Measurements from ENCODE around the gene ART1. TPM values are rescaled to one million over a fixed set of nuclear protein-coding genes. Genes with fewer than 3 reads are reported as not detected.

ART1 gene
- total RNA-seq, 1 experiment from 2014 or later: not detected

GRCh38 chr11:3674189-3674588 lies 29.3 kb downstream of the ART1 start (continued):
- TF ChIP-seq, protein P1, sequence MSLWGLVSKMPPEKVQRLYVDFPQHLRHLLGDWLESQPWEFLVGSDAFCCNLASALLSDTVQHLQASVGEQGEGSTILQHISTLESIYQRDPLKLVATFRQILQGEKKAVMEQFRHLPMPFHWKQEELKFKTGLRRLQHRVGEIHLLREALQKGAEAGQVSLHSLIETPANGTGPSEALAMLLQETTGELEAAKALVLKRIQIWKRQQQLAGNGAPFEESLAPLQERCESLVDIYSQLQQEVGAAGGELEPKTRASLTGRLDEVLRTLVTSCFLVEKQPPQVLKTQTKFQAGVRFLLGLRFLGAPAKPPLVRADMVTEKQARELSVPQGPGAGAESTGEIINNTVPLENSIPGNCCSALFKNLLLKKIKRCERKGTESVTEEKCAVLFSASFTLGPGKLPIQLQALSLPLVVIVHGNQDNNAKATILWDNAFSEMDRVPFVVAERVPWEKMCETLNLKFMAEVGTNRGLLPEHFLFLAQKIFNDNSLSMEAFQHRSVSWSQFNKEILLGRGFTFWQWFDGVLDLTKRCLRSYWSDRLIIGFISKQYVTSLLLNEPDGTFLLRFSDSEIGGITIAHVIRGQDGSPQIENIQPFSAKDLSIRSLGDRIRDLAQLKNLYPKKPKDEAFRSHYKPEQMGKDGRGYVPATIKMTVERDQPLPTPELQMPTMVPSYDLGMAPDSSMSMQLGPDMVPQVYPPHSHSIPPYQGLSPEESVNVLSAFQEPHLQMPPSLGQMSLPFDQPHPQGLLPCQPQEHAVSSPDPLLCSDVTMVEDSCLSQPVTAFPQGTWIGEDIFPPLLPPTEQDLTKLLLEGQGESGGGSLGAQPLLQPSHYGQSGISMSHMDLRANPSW (CRISPR knock-in tag; conservative IDR thresholded peaks at IDR 0.05; ENCODE audit: low read depth): no peak
- TF ChIP-seq FOXP1 (CRISPR knock-in tag; IDR thresholded peaks at IDR 0.05; ENCODE audit: borderline replicate concordance) (no peak), ZNF121 (CRISPR knock-in tag; IDR thresholded peaks at IDR 0.05) (no peak), ZNF232 (CRISPR knock-in tag; IDR thresholded peaks at IDR 0.05) (no peak), CTCF (IDR thresholded peaks at IDR 0.05) (no peak), ATF3 (CRISPR knock-in tag; conservative IDR thresholded peaks at IDR 0.05) (no peak)

DNA sequence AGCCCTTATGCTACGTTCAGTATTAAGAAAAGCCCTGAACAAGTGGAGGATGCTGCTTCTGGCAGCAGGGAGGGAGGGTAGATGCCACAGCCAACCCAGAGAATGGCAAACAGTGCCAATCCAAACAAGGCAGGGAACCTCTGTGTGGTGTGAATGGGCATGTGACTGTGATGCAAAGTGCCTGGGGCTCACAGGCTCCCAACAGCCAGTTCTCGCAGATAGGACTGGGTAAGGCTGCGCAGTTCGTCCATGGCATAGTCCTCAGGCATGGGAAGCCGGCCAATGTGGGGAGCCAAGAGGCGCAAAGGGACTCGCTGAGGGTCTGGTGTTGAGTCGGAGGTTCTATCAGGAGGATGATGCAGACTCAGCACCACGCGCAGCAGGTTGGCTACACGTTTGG lies 31.0 kb downstream of the ART1 start:
- POLR2A ChIA-PET: no interaction called here
- Mint-ChIP-seq H3K4me3 (no peak overlapping the region), H3K36me3 (peaks cover 68% of the 10 kb centered on the region), H3K9me3 (no peaks in the 10 kb centered on the region), H3K27me3 (ENCODE audit: low read depth) (no peaks in the 10 kb centered on the region), H3K27ac (no peak overlapping the region), H3K4me1 (peaks cover 3% of the 10 kb centered on the region; the same call in 1 of the 2 replicates)
- ATAC-seq (no peak), DNase-seq (ENCODE audit: low spot score) (no peak)
- CTCF ChIA-PET: interaction anchor here (0.9 kb wide), 1 partner anchor 33 kb away, joined by 3 read pairs; no protein-coding TSS in a partner anchor
- TF ChIP-seq ZNF423 (CRISPR knock-in tag; IDR thresholded peaks at IDR 0.05) (no peak), ZNF396 (CRISPR knock-in tag; IDR thresholded peaks at IDR 0.05; ENCODE audit: borderline replicate concordance) (no peak), SOX15 (CRISPR knock-in tag; IDR thresholded peaks at IDR 0.05) (no peak), NFE2L1 (CRISPR knock-in tag; IDR thresholded peaks at IDR 0.05) (no peak), ZNF121 (CRISPR knock-in tag; IDR thresholded peaks at IDR 0.05) (no peak), CREB1 (CRISPR knock-in tag; IDR thresholded peaks at IDR 0.05) (no peak), ATF2 (CRISPR knock-in tag; IDR thresholded peaks at IDR 0.05; ENCODE audit: borderline replicate concordance, low read depth) (no peak), PREB (CRISPR knock-in tag; IDR thresholded peaks at IDR 0.05; ENCODE audit: borderline replicate concordance) (no peak), ESRRA (CRISPR knock-in tag; IDR thresholded peaks at IDR 0.05; ENCODE audit: borderline replicate concordance) (no peak), ZNF219 (CRISPR knock-in tag; IDR thresholded peaks at IDR 0.05; ENCODE audit: borderline replicate concordance) (no peak), FOXJ3 (CRISPR knock-in tag; IDR thresholded peaks at IDR 0.05; ENCODE audit: borderline replicate concordance) (no peak), ZNF317 (CRISPR knock-in tag; IDR thresholded peaks at IDR 0.05; ENCODE audit: borderline replicate concordance, low read depth) (no peak), NFATC4 (CRISPR knock-in tag; IDR thresholded peaks at IDR 0.05) (no peak), RORB (CRISPR knock-in tag; IDR thresholded peaks at IDR 0.05) (no peak), NR2C2 (CRISPR knock-in tag; IDR thresholded peaks at IDR 0.05) (no peak), GTF2I (CRISPR knock-in tag; conservative IDR thresholded peaks at IDR 0.05) (no peak), CBFB (CRISPR knock-in tag; IDR thresholded peaks at IDR 0.05; ENCODE audit: low read depth) (no peak)
- TF ChIP-seq, protein P2, sequence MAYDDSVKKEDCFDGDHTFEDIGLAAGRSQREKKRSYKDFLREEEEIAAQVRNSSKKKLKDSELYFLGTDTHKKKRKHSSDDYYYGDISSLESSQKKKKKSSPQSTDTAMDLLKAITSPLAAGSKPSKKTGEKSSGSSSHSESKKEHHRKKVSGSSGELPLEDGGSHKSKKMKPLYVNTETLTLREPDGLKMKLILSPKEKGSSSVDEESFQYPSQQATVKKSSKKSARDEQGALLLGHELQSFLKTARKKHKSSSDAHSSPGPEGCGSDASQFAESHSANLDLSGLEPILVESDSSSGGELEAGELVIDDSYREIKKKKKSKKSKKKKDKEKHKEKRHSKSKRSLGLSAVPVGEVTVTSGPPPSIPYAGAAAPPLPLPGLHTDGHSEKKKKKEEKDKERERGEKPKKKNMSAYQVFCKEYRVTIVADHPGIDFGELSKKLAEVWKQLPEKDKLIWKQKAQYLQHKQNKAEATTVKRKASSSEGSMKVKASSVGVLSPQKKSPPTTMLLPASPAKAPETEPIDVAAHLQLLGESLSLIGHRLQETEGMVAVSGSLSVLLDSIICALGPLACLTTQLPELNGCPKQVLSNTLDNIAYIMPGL (CRISPR knock-in tag; IDR thresholded peaks at IDR 0.05): no peak
- TF ChIP-seq, protein P3, sequence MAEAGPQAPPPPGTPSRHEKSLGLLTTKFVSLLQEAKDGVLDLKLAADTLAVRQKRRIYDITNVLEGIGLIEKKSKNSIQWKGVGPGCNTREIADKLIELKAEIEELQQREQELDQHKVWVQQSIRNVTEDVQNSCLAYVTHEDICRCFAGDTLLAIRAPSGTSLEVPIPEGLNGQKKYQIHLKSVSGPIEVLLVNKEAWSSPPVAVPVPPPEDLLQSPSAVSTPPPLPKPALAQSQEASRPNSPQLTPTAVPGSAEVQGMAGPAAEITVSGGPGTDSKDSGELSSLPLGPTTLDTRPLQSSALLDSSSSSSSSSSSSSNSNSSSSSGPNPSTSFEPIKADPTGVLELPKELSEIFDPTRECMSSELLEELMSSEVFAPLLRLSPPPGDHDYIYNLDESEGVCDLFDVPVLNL (CRISPR knock-in tag; IDR thresholded peaks at IDR 0.05; ENCODE audit: borderline replicate concordance, low read depth): no peak
- TF ChIP-seq, protein P4, sequence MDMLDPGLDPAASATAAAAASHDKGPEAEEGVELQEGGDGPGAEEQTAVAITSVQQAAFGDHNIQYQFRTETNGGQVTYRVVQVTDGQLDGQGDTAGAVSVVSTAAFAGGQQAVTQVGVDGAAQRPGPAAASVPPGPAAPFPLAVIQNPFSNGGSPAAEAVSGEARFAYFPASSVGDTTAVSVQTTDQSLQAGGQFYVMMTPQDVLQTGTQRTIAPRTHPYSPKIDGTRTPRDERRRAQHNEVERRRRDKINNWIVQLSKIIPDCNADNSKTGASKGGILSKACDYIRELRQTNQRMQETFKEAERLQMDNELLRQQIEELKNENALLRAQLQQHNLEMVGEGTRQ (CRISPR knock-in tag; IDR thresholded peaks at IDR 0.05): no peak
